HepG2 (cell line): ENCODE measurements around the gene TTLL8. TPM values are rescaled to one million over a fixed set of nuclear protein-coding genes. Genes with fewer than 3 reads are reported as not detected.

Source experiments
- ATAC-seq: fragments of 200-7000 bp; cut with Tn5 transposase; 3 replicates; pipeline ENCODE4 v1.9.1; 2020; ENCODE audit warnings: mild to moderate bottlenecking, moderate library complexity
- BruUV-seq: library from RNA; stranded (reverse); fragments of 400-500 nt; replicated peaks from 2 replicates; lab custom pipeline; 2021; lab: Mats Ljungman, UMichigan
- CTCF ChIA-PET: fragments of 300-600 bp; formaldehyde crosslinking; extraction: SDS; loops from one replicate; lab custom pipeline; 2021; ENCODE audit warnings: low total read pairs, inconsistent platforms, low intra/inter-chr PET ratio; lab: Yijun Ruan, JAX
- POLR2A ChIA-PET: fragments of 350-600 bp; sonication (Branson Sonifier 250); formaldehyde crosslinking; loops from one replicate; lab custom pipeline; 2020; ENCODE audit warnings: antibody characterized with exemption, inconsistent platforms; lab: Yijun Ruan, JAX
- DNase-seq: peaks from one replicate; pipeline ENCODE4 v3.0.0-alpha.2; 2015; ENCODE audit warnings: low spot score
- FAIRE-seq: peaks from 3 replicates; lab custom pipeline; 2011; peaks lifted over from hg19 to GRCh38; lab: Jason Lieb, UNC
- H2AFZ ChIP-seq: one replicate; pipeline ENCODE4 v1.6.1; 2011; ENCODE audit warnings: low read length, inconsistent platforms
- H3K27ac ChIP-seq: fragments of 300-600 bp; 3 replicates; pipeline ENCODE4 v1.8.0; 2011; ENCODE audit warnings: mixed run types, mild to moderate bottlenecking, mixed read lengths, low read length, inconsistent platforms; ENCODE audit not compliant: insufficient read depth; ENCODE audit errors: extremely low read length
- H3K27me3 ChIP-seq, 2 experiments: fragments of 200-600 bp in 1 of 2; 2 replicates in 1 of 2; 3 replicates in 1 of 2; pipeline versions ENCODE4 v1.6.0 to v1.8.0; 2011; ENCODE audit warnings: low read length in 2 of 2, mild to moderate bottlenecking in 2 of 2, moderate library complexity in 2 of 2, inconsistent platforms in 1 of 2; ENCODE audit not compliant: insufficient read depth in 2 of 2, control insufficient read depth in 1 of 2
- H3K36me3 ChIP-seq, 2 experiments: fragments of 200-600 bp in 1 of 2; replicated peaks in 1 of 2; 2 replicates in 1 of 2; 3 replicates in 1 of 2; pipeline versions ENCODE4 v1.5.1 to v1.8.0; 2011; ENCODE audit warnings: low read length in 2 of 2, inconsistent platforms in 1 of 2; ENCODE audit not compliant: insufficient read depth in 2 of 2, control insufficient read depth in 1 of 2
- H3K4me1 ChIP-seq: 2 replicates; pipeline ENCODE4 v1.5.1; 2012; ENCODE audit warnings: low read length, inconsistent platforms; ENCODE audit not compliant: insufficient read depth
- H3K4me2 ChIP-seq: 2 replicates; pipeline ENCODE4 v1.6.0; 2011; ENCODE audit warnings: low read depth, low read length, inconsistent platforms
- H3K4me3 ChIP-seq, 3 experiments: fragments of 200-600 bp in 1 of 3; sonication (generic), shearing (Covaris generic) in 1 of 3; replicated peaks in 1 of 3; 2 replicates each; pipeline ENCODE4 v1.5.1; 2011 to 2016; ENCODE audit warnings: low read length in 3 of 3, inconsistent platforms in 2 of 3, low read depth in 2 of 3, mild to moderate bottlenecking in 2 of 3, control low read depth in 1 of 3, mixed read lengths in 1 of 3; ENCODE audit not compliant: insufficient read depth in 1 of 3
- H3K79me2 ChIP-seq: one replicate; pipeline ENCODE4 v1.6.1; 2011; ENCODE audit warnings: low read length, inconsistent platforms; ENCODE audit not compliant: insufficient read depth
- H3K9ac ChIP-seq: 2 replicates; pipeline ENCODE4 v1.6.0; 2011; ENCODE audit warnings: mild to moderate bottlenecking, low read depth, low read length, inconsistent platforms; ENCODE audit not compliant: insufficient read depth
- H3K9me3 ChIP-seq: 2 replicates; pipeline ENCODE4 v1.5.1; 2012; ENCODE audit warnings: mild to moderate bottlenecking, low read length
- H4K20me1 ChIP-seq: 2 replicates; pipeline ENCODE4 v1.6.0; 2011; ENCODE audit warnings: inconsistent platforms, mild to moderate bottlenecking, low read length, moderate library complexity; ENCODE audit not compliant: insufficient read depth
- HIVEP1 ChIP-seq: sonication (generic); formaldehyde crosslinking; IDR thresholded peaks from 2 replicates; pipeline ENCODE4 v1.4.0; 2020; ENCODE audit warnings: mild to moderate bottlenecking, missing genetic modification reagents
- HNRNPLL ChIP-seq: fragments of 200-400 bp; formaldehyde crosslinking; IDR thresholded peaks from 2 replicates; pipeline ENCODE4 v1.6.1; 2017; ENCODE audit warnings: mild to moderate bottlenecking, low read depth, low read length; ENCODE audit not compliant: poor library complexity, severe bottlenecking
- MLX ChIP-seq: IDR thresholded peaks from 2 replicates; pipeline ENCODE4 v1.6.1; 2016
- PTBP1 ChIP-seq: fragments of 200-400 bp; formaldehyde crosslinking; IDR thresholded peaks from 2 replicates; pipeline ENCODE4 v1.6.1; 2018; ENCODE audit warnings: low read length, low read depth; ENCODE audit not compliant: poor library complexity, severe bottlenecking
- RELA ChIP-seq: sonication (generic); formaldehyde crosslinking; IDR thresholded peaks from 2 replicates; pipeline ENCODE4 v1.4.0; 2020; ENCODE audit warnings: missing genetic modification reagents
- YEATS4 ChIP-seq: sonication (generic); formaldehyde crosslinking; IDR thresholded peaks from 2 replicates; pipeline ENCODE4 v1.4.0; 2020; ENCODE audit warnings: missing genetic modification reagents, borderline replicate concordance
- ZBTB25 ChIP-seq: IDR thresholded peaks from 2 replicates; pipeline ENCODE4 v1.6.1; 2018; ENCODE audit warnings: missing genetic modification reagents
- ZFP41 ChIP-seq: sonication (generic); formaldehyde crosslinking; IDR thresholded peaks from 2 replicates; pipeline ENCODE4 v1.4.0; 2020; ENCODE audit warnings: mild to moderate bottlenecking, missing genetic modification reagents, borderline replicate concordance
- ZNF280D ChIP-seq: sonication (generic); formaldehyde crosslinking; IDR thresholded peaks from 2 replicates; pipeline ENCODE4 v1.5.1; 2020; ENCODE audit warnings: mild to moderate bottlenecking, missing genetic modification reagents
- WGBS: methylation state at CpG from one replicate; pipeline ENCODE4 v1.1.6; 2017; ENCODE audit warnings: low lambda C conversion rate; 5-methylcytosine and 5-hydroxymethylcytosine counted together
- in situ Hi-C: cut with HindIII; loops from 2 replicates; pipeline ENCODE4 v1.10.0; 2017; ENCODE audit warnings: low pct_unique_long_range_greater_than_20kb; ENCODE audit not compliant: extremely low pct_ligation_motif_present
- intact Hi-C: fragments of 100-400 bp; cut with micrococcal nuclease; formaldehyde crosslinking; loops from one replicate; pipeline ENCODE4 v1.10.0; 2022; ENCODE audit not compliant: unreplicated experiment
- polyA plus RNA-seq, 8 experiments: library from polyadenylated mRNA; depleted of rRNA in 3 of 8; stranded (reverse) in 7 of 8; unstranded in 1 of 8; fragments of >200 nt; fragmentation: Illumina TruSeq in 4 of 8; extraction: Trizol in 4 of 8; gene quantifications; 2 replicates each; pipeline versions ENCODE4 v1.2.1 to v1.2.3, GENCODE V29; 2011 to 2016; ENCODE audit warnings: low read depth in 4 of 8, missing spikeins in 1 of 8, mixed read lengths in 1 of 8; ENCODE audit not compliant: insufficient read depth in 1 of 8
- total RNA-seq, 5 experiments: library from RNA; depleted of rRNA; stranded (reverse); fragments of >200 nt; fragmentation: Illumina TruSeq; extraction: Trizol; gene quantifications; 2 replicates each; pipeline ENCODE4 v1.2.3, GENCODE V29; 2016; ENCODE audit warnings: low read depth in 1 of 5

TTLL8 gene
- total and polyA plus RNA-seq, 2 of the 13 experiments (the other 11 are each of a cell fraction or from before 2014, with no cell fraction given): not detected

- Histone ChIP-seq H3K27me3 (peaks cover 4 to 28% of the 10 kb centered on the region in 2 experiments; a peak in 4 of 5 replicates), H3K27ac (no peak overlapping the region), H3K9me3 (no peaks in the 10 kb centered on the region), H3K4me1 (peaks cover 7% of the 10 kb centered on the region; the same call in 1 of the 2 replicates), H3K79me2 (no peaks in the 10 kb centered on the region), H3K36me3 (no peaks in the 10 kb centered on the region), H3K9ac (no peak overlapping the region), H2AFZ (no peak overlapping the region), H3K4me2 (no peak overlapping the region), H4K20me1 (no peaks in the 10 kb centered on the region), H3K4me3 (no peak overlapping the region)
- ChIA-PET CTCF (no interaction called here), POLR2A (no interaction called here)
- BruUV-seq: no TSS peak
- no peak for ATAC-seq
- no peak for FAIRE-seq
- TF ChIP-seq HIVEP1 (CRISPR knock-in tag): no peak
- TF ChIP-seq YEATS4: no peak
- no peak for TF ChIP-seq PTBP1
- no peak for TF ChIP-seq ZNF280D (CRISPR knock-in tag)
- no peak for TF ChIP-seq ZFP41 (CRISPR knock-in tag)
- TF ChIP-seq ZBTB25 (CRISPR knock-in tag): no peak
- no peak for TF ChIP-seq RELA
- no peak for TF ChIP-seq HNRNPLL
- no peak for TF ChIP-seq MLX
- DNase-seq: no peak
- in situ Hi-C loops: no loop called here
- intact Hi-C loops: no loop called here
- 55% methylated on average over 5 of the region's 9 CpGs for WGBS
Measured at GRCh38 chr22:50107529-50107928, 49.4 kb upstream of the TTLL8 start.
